DOHH2 (cell line): ENCODE data around the gene PLXNB3.
"Not testable (repeated sequence)": the region's sequence is repeated elsewhere in the genome, so short reads cannot be mapped to it uniquely, and the experiment has no call there.

Experiments
- CTCF ChIP-seq: fragments of 200-600 bp; sonication (generic); IDR thresholded peaks from one replicate; pipeline ENCODE4 v1.5.1; 2014; ENCODE audit warnings: antibody characterized with exemption, mild to moderate bottlenecking, low read depth, low read length; ENCODE audit not compliant: poor library complexity, severe bottlenecking
- EZH2phosphoT487 ChIP-seq: fragments of 200-600 bp; sonication (generic); IDR thresholded peaks from 2 replicates; pipeline ENCODE4 v1.6.1; 2017; ENCODE audit warnings: borderline replicate concordance, mild to moderate bottlenecking, antibody characterized with exemption, low read length, moderate library complexity, mixed read lengths

GRCh38 chrX:153742796-153743467, 21.1 kb upstream of the PLXNB3 start:
- not testable (repeated sequence) for TF ChIP-seq EZH2phosphoT487, CTCF
